ENCODE data around the gene SLC19A1. TPM values are rescaled to one million over a fixed set of nuclear protein-coding genes. Genes with fewer than 3 reads are reported as not detected.

Gene SLC19A1
- total and polyA plus RNA-seq, 2 donors (not counting 1 experiment from before 2014, with no cell fraction given): 1.7 to 2.1 TPM

DNA sequence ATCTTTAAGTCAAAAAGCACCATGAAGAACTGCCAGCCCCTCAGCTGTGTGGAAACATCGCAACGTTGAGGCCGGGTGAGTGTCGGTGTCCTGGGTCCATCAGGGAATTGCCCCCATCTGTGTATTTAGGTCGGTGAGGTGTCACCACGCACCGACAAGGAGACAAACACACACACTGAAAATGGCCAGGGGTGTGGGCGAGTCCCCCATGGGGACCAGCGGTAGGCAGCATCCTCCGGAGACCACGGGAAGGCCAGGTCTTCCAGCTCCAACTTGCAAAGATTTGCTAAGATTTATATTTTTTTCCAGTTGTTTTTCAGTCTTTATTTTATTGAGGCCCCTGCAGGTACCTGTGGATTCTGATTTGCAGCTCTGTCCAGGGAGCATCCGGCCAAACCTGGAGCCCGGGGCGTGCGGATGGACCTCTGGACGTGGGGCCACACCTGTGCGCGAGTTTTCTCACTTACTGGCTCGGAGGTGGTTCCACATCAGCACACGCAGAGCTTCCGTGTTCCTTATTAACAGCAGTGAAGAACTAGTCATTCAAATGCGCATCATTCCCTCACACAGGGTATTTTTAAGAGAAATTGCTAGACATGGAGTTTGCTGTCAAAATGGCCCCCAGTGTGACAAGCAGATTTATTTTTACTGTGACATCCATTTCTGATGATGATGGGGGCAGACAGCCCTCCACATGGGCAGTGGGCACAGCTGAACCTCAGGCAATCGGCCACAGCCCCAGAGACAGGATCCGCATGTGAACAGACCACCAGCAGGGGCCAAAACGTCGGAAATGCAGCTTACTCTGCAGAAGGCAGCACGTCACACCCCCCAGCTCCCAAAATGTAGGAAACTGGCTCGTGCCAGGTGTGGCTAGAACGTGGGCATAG is 17.2 kb upstream of the SLC19A1 start:
- H3K9me3 ChIP-seq (ENCODE audit: control insufficient read depth, insufficient read depth, low read depth, low read length): no peaks in the 10 kb centered on the region
- H3K4me2 ChIP-seq (ENCODE audit: extremely low read depth, insufficient read depth, low read length): no peak overlapping the region
- H3K4me3 ChIP-seq (replicated peaks in 1 of 4; ENCODE audit: control extremely low read depth in 1 of 4, insufficient read depth in 1 of 4, low read depth in 3 of 4, low read length in 4 of 4): no peak overlapping the region
- H3K27ac ChIP-seq (ENCODE audit: insufficient read depth, low read length): no peak overlapping the region
- no peak overlapping the region for H2AFZ ChIP-seq (ENCODE audit: low read length)
- peaks cover 4% of the 10 kb centered on the region for H3K27me3 ChIP-seq (ENCODE audit: control insufficient read depth, insufficient read depth, low read length)
- no peak for DNase-seq (ENCODE audit: low read depth in 2 of 2)
- no peak overlapping the region for H3K9ac ChIP-seq (ENCODE audit: insufficient read depth, low read length)
- H4K20me1 ChIP-seq (ENCODE audit: control insufficient read depth, extremely low read depth, insufficient read depth, low read length): no peaks in the 10 kb centered on the region
- H3K79me2 ChIP-seq (ENCODE audit: control insufficient read depth, insufficient read depth, low read length): no peaks in the 10 kb centered on the region
- no peak for TF ChIP-seq EZH2 (IDR thresholded peaks at IDR 0.05; ENCODE audit: low read length, missing control alignments)
- TF ChIP-seq, protein P1, sequence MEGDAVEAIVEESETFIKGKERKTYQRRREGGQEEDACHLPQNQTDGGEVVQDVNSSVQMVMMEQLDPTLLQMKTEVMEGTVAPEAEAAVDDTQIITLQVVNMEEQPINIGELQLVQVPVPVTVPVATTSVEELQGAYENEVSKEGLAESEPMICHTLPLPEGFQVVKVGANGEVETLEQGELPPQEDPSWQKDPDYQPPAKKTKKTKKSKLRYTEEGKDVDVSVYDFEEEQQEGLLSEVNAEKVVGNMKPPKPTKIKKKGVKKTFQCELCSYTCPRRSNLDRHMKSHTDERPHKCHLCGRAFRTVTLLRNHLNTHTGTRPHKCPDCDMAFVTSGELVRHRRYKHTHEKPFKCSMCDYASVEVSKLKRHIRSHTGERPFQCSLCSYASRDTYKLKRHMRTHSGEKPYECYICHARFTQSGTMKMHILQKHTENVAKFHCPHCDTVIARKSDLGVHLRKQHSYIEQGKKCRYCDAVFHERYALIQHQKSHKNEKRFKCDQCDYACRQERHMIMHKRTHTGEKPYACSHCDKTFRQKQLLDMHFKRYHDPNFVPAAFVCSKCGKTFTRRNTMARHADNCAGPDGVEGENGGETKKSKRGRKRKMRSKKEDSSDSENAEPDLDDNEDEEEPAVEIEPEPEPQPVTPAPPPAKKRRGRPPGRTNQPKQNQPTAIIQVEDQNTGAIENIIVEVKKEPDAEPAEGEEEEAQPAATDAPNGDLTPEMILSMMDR (conservative IDR thresholded peaks at IDR 0.05 in 1 of 2, IDR thresholded peaks at IDR 0.05 in 1 of 2; ENCODE audit: low read depth in 1 of 2, low read length in 2 of 2): no peak
- H3K36me3 ChIP-seq (ENCODE audit: control insufficient read depth, insufficient read depth, low read length): no peaks in the 10 kb centered on the region
- no peaks in the 10 kb centered on the region for H3K4me1 ChIP-seq (ENCODE audit: control insufficient read depth, extremely low read depth, insufficient read depth, low read length)

- Histone ChIP-seq H3K9me3 (ENCODE audit: control insufficient read depth, insufficient read depth, low read depth, low read length) (no peaks in the 10 kb centered on the region), H3K4me3 (replicated peaks in 1 of 4; ENCODE audit: control extremely low read depth in 1 of 4, insufficient read depth in 1 of 4, low read depth in 3 of 4, low read length in 4 of 4) (no peak overlapping the region), H3K27ac (ENCODE audit: insufficient read depth, low read length) (no peak overlapping the region), H3K79me2 (ENCODE audit: control insufficient read depth, insufficient read depth, low read length) (no peaks in the 10 kb centered on the region), H3K9ac (ENCODE audit: insufficient read depth, low read length) (no peak overlapping the region), H3K4me1 (ENCODE audit: control insufficient read depth, extremely low read depth, insufficient read depth, low read length) (no peaks in the 10 kb centered on the region), H2AFZ (ENCODE audit: low read length) (no peak overlapping the region), H4K20me1 (ENCODE audit: control insufficient read depth, extremely low read depth, insufficient read depth, low read length) (no peaks in the 10 kb centered on the region), H3K27me3 (ENCODE audit: control insufficient read depth, insufficient read depth, low read length) (peaks cover 4% of the 10 kb centered on the region), H3K36me3 (ENCODE audit: control insufficient read depth, insufficient read depth, low read length) (no peaks in the 10 kb centered on the region), H3K4me2 (ENCODE audit: extremely low read depth, insufficient read depth, low read length) (no peak overlapping the region)
- no peak for DNase-seq (ENCODE audit: low read depth in 2 of 2)
- TF ChIP-seq EZH2 (IDR thresholded peaks at IDR 0.05; ENCODE audit: low read length, missing control alignments): no peak
- TF ChIP-seq, protein P1 (conservative IDR thresholded peaks at IDR 0.05 in 1 of 2, IDR thresholded peaks at IDR 0.05 in 1 of 2; ENCODE audit: low read depth in 1 of 2, low read length in 2 of 2): no peak
Measured at GRCh38 chr21:45558044-45558721, 15.9 kb upstream of the SLC19A1 start.

GRCh38 chr21:45557616-45558043 is 15.4 kb upstream of the SLC19A1 start:
- Histone ChIP-seq H2AFZ (ENCODE audit: low read length) (no peak overlapping the region), H3K4me1 (ENCODE audit: control insufficient read depth, extremely low read depth, insufficient read depth, low read length) (no peaks in the 10 kb centered on the region), H3K9ac (ENCODE audit: insufficient read depth, low read length) (no peak overlapping the region), H4K20me1 (ENCODE audit: control insufficient read depth, extremely low read depth, insufficient read depth, low read length) (no peaks in the 10 kb centered on the region), H3K4me2 (ENCODE audit: extremely low read depth, insufficient read depth, low read length) (no peak overlapping the region), H3K9me3 (ENCODE audit: control insufficient read depth, insufficient read depth, low read depth, low read length) (no peaks in the 10 kb centered on the region), H3K27me3 (ENCODE audit: control insufficient read depth, insufficient read depth, low read length) (no peaks in the 10 kb centered on the region), H3K36me3 (ENCODE audit: control insufficient read depth, insufficient read depth, low read length) (no peaks in the 10 kb centered on the region), H3K79me2 (ENCODE audit: control insufficient read depth, insufficient read depth, low read length) (no peaks in the 10 kb centered on the region), H3K27ac (ENCODE audit: insufficient read depth, low read length) (no peak overlapping the region), H3K4me3 (replicated peaks in 1 of 4; ENCODE audit: control extremely low read depth in 1 of 4, insufficient read depth in 1 of 4, low read depth in 3 of 4, low read length in 4 of 4) (no peak overlapping the region)
- DNase-seq (ENCODE audit: low read depth in 2 of 2): no peak
- TF ChIP-seq, protein P1 (conservative IDR thresholded peaks at IDR 0.05 in 1 of 2, IDR thresholded peaks at IDR 0.05 in 1 of 2; ENCODE audit: low read depth in 1 of 2, low read length in 2 of 2): no peak
- no peak for TF ChIP-seq EZH2 (IDR thresholded peaks at IDR 0.05; ENCODE audit: low read length, missing control alignments)
